ENCODE data around the gene DYRK1B. TPM values are rescaled to one million over a fixed set of nuclear protein-coding genes. Genes with fewer than 3 reads are reported as not detected.
A peak's percentile ranks its signal among the peaks of the same experiment; 100 is the strongest.
"Not testable (repeated sequence)": the region's sequence is repeated elsewhere in the genome, so short reads cannot be mapped to it uniquely, and the experiment has no call there.

DYRK1B gene
- total RNA-seq, 1 experiment from 2014 or later = 322 TPM

DNA sequence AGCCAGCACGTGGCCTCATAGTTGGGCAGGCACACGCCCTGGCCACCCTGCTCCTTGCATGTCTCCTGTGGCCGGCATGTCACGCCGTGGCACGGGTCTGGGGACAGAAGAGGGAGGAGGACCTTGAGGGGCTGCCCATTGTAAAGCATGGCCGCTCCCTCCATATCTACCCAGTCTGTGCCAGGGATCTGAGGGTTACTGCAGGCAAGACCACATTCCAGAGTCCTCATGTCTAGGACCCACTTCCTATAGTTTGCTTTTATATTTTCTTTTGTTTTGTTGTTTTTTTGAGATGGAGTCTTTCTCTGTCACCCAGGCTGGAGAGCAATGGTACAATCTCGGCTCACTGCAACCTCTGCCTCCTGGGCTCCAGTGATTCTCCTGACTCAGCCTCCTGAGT, 45.8 kb upstream of the DYRK1B start:
- intact Hi-C loops (cut with micrococcal nuclease; ENCODE audit: unreplicated experiment); H3K27me3 ChIP-seq (ENCODE audit: control insufficient read depth, insufficient read depth, low read length); H3K9me3 ChIP-seq (ENCODE audit: control insufficient read depth, insufficient read depth, low read depth, low read length); H3K27ac ChIP-seq (ENCODE audit: low read length); H3K36me3 ChIP-seq (ENCODE audit: control insufficient read depth, insufficient read depth, low read length); ATAC-seq; DNase-seq (ENCODE audit: low read depth, low spot score); CTCF ChIA-PET; H3K4me3 ChIP-seq (ENCODE audit: low read depth in 2 of 2, low read length in 2 of 2); BruUV-seq (replicated peaks); H3K4me1 ChIP-seq (ENCODE audit: control insufficient read depth, insufficient read depth, low read length): not testable (repeated sequence)
- in situ Hi-C loops (cut with HindIII; ENCODE audit: low pct_unique_long_range_greater_than_20kb, low sequenced_read_pairs) = loop anchor here (5.0 kb wide), 1 partner anchor 37 kb away; no protein-coding TSS in a partner anchor
- POLR2A ChIA-PET = interaction anchor here (0.9 kb wide), 1 partner anchor 33 kb away, joined by 3 read pairs; the partner anchor contains the start of gene FBL

DNA sequence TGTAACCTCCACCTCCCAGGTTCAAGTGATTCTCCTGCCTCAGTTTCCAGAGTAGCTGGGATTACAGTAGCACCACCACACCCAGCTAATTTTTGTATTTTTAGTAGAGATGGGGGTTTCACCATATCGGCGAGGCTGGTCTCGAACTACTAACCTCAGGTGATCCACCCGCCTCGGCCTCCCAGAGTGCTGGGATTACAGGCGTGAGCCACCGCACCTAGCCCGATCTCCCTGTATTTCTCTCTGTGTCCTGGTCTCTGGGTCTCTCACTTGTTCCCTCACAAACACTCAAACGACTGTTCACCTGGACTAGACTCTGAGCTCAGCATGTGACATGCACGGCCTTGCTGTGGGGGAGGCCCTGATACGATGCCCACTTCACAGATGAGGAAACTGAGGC, 44.9 kb upstream of the DYRK1B start:
- CTCF ChIA-PET = interaction anchor here (0.6 to 2.1 kb wide), 7 partner anchors 19 to 297 kb away, joined by 3 to 11 read pairs (median 5); partner anchors contain the start of gene PSMC4
- BruUV-seq (replicated peaks); H3K4me3 ChIP-seq (ENCODE audit: low read depth in 2 of 2, low read length in 2 of 2): not testable (repeated sequence)

DNA sequence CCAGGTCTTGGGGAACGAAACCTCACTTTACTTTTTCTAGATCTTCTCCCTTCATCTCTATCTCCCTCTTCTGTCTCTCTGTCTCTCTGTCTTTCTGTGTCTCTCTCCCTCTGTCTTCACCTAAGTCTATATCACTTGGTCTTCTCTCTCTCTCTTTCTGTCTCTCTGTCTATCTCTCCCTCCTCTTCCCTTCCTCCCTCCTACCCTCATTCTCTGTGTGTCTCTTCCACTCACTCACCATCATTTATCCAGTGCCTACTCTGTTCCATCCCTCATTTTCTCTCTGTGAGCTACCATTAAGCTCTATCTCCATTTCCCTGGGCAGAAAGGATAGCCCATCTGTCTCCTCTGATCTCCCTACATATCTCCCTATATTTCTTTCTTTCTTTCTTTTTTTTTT, 44.4 kb upstream of the DYRK1B start:
- Histone ChIP-seq H3K9me3 (ENCODE audit: control insufficient read depth, insufficient read depth, low read depth, low read length) (no peaks in the 10 kb centered on the region), H3K27ac (ENCODE audit: low read length) (no peak overlapping the region), H3K36me3 (ENCODE audit: control insufficient read depth, insufficient read depth, low read length) (no peaks in the 10 kb centered on the region), H3K4me1 (ENCODE audit: control insufficient read depth, insufficient read depth, low read length) (no peaks in the 10 kb centered on the region), H3K4me3 (ENCODE audit: low read depth in 2 of 2, low read length in 2 of 2) (no peak overlapping the region), H3K27me3 (ENCODE audit: control insufficient read depth, insufficient read depth, low read length) (no peaks in the 10 kb centered on the region)
- intact Hi-C loops (cut with micrococcal nuclease; ENCODE audit: unreplicated experiment) = no loop called here
- DNase-seq (ENCODE audit: low read depth, low spot score) (no peak), ATAC-seq (no peak)
- in situ Hi-C loops (cut with HindIII; ENCODE audit: low pct_unique_long_range_greater_than_20kb, low sequenced_read_pairs) = no loop called here
- ChIA-PET POLR2A (interaction anchor here (0.5 to 1.4 kb wide), 6 partner anchors 14 to 245 kb away, joined by 4 to 14 read pairs (median 8); partner anchors contain the start of gene PSMC4), CTCF (interaction anchor here (0.6 to 2.1 kb wide), 7 partner anchors 19 to 273 kb away, joined by 3 to 11 read pairs (median 4); partner anchors contain the start of gene PSMC4)
- TF ChIP-seq POLR2AphosphoS5 (IDR thresholded peaks at IDR 0.05; ENCODE audit: low read depth, low read length) (no peak), TCF7L2 (IDR thresholded peaks at IDR 0.05; ENCODE audit: low read depth, low read length) (no peak), SIN3A (IDR thresholded peaks at IDR 0.05; ENCODE audit: borderline replicate concordance, insufficient read depth, low read depth, low read length) (no peak)
- TF ChIP-seq, protein P1, sequence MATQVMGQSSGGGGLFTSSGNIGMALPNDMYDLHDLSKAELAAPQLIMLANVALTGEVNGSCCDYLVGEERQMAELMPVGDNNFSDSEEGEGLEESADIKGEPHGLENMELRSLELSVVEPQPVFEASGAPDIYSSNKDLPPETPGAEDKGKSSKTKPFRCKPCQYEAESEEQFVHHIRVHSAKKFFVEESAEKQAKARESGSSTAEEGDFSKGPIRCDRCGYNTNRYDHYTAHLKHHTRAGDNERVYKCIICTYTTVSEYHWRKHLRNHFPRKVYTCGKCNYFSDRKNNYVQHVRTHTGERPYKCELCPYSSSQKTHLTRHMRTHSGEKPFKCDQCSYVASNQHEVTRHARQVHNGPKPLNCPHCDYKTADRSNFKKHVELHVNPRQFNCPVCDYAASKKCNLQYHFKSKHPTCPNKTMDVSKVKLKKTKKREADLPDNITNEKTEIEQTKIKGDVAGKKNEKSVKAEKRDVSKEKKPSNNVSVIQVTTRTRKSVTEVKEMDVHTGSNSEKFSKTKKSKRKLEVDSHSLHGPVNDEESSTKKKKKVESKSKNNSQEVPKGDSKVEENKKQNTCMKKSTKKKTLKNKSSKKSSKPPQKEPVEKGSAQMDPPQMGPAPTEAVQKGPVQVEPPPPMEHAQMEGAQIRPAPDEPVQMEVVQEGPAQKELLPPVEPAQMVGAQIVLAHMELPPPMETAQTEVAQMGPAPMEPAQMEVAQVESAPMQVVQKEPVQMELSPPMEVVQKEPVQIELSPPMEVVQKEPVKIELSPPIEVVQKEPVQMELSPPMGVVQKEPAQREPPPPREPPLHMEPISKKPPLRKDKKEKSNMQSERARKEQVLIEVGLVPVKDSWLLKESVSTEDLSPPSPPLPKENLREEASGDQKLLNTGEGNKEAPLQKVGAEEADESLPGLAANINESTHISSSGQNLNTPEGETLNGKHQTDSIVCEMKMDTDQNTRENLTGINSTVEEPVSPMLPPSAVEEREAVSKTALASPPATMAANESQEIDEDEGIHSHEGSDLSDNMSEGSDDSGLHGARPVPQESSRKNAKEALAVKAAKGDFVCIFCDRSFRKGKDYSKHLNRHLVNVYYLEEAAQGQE (IDR thresholded peaks at IDR 0.05; ENCODE audit: insufficient read depth in 1 of 2, low read depth in 2 of 2, low read length in 1 of 2) = no peak
- TF ChIP-seq, protein P2, sequence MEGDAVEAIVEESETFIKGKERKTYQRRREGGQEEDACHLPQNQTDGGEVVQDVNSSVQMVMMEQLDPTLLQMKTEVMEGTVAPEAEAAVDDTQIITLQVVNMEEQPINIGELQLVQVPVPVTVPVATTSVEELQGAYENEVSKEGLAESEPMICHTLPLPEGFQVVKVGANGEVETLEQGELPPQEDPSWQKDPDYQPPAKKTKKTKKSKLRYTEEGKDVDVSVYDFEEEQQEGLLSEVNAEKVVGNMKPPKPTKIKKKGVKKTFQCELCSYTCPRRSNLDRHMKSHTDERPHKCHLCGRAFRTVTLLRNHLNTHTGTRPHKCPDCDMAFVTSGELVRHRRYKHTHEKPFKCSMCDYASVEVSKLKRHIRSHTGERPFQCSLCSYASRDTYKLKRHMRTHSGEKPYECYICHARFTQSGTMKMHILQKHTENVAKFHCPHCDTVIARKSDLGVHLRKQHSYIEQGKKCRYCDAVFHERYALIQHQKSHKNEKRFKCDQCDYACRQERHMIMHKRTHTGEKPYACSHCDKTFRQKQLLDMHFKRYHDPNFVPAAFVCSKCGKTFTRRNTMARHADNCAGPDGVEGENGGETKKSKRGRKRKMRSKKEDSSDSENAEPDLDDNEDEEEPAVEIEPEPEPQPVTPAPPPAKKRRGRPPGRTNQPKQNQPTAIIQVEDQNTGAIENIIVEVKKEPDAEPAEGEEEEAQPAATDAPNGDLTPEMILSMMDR (IDR thresholded peaks at IDR 0.05) = no peak
- BruUV-seq (replicated peaks) = no TSS peak

More for the DNA sequence above, 44.9 kb upstream of the DYRK1B start:
- H3K27me3 ChIP-seq (ENCODE audit: control insufficient read depth, insufficient read depth, low read length); H3K36me3 ChIP-seq (ENCODE audit: control insufficient read depth, insufficient read depth, low read length); in situ Hi-C loops (cut with HindIII; ENCODE audit: low pct_unique_long_range_greater_than_20kb, low sequenced_read_pairs); ATAC-seq; H3K4me1 ChIP-seq (ENCODE audit: control insufficient read depth, insufficient read depth, low read length); H3K27ac ChIP-seq (ENCODE audit: low read length); H3K9me3 ChIP-seq (ENCODE audit: control insufficient read depth, insufficient read depth, low read depth, low read length); intact Hi-C loops (cut with micrococcal nuclease; ENCODE audit: unreplicated experiment); DNase-seq (ENCODE audit: low read depth, low spot score): not testable (repeated sequence)
- POLR2A ChIA-PET = interaction anchor here (0.7 to 1.4 kb wide), 4 partner anchors 29 to 245 kb away, joined by 3 to 14 read pairs (median 6); partner anchors contain the start of genes FBL and PSMC4

DNA sequence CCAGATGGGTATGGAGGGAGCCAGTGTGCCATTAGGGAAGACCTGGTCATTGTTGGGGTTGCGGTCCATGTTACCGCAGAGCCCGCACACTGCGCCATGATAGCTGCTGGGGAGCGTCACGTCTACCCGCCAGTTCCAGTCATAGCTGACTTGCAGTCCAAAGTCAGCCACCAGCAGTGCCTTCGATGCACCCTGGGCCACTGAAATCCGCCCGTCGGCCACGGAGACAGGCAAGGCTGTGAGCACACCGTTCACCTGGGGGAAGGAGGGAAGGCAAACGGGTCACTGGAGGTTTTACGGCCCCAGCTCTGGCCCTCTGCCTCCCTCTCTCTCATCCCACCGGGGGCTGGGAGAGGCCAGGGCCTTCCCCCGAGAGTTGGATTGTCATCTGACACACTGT, 44.0 kb upstream of the DYRK1B start:
- H3K4me3 ChIP-seq (ENCODE audit: low read depth in 2 of 2, low read length in 2 of 2); BruUV-seq (replicated peaks); H3K36me3 ChIP-seq (ENCODE audit: control insufficient read depth, insufficient read depth, low read length); DNase-seq (ENCODE audit: low read depth, low spot score); intact Hi-C loops (cut with micrococcal nuclease; ENCODE audit: unreplicated experiment); H3K9me3 ChIP-seq (ENCODE audit: control insufficient read depth, insufficient read depth, low read depth, low read length); H3K27me3 ChIP-seq (ENCODE audit: control insufficient read depth, insufficient read depth, low read length); in situ Hi-C loops (cut with HindIII; ENCODE audit: low pct_unique_long_range_greater_than_20kb, low sequenced_read_pairs); H3K4me1 ChIP-seq (ENCODE audit: control insufficient read depth, insufficient read depth, low read length); H3K27ac ChIP-seq (ENCODE audit: low read length): not testable (repeated sequence)
- CTCF ChIA-PET = interaction anchor here (0.6 to 2.1 kb wide), 7 partner anchors 20 to 273 kb away, joined by 3 to 11 read pairs (median 4); partner anchors contain the start of gene PSMC4
- POLR2A ChIA-PET = interaction anchor here (0.5 to 1.4 kb wide), 5 partner anchors 14 to 124 kb away, joined by 4 to 14 read pairs (median 9); partner anchors contain the start of gene PSMC4
- peak; percentile 0 for ATAC-seq

DNA sequence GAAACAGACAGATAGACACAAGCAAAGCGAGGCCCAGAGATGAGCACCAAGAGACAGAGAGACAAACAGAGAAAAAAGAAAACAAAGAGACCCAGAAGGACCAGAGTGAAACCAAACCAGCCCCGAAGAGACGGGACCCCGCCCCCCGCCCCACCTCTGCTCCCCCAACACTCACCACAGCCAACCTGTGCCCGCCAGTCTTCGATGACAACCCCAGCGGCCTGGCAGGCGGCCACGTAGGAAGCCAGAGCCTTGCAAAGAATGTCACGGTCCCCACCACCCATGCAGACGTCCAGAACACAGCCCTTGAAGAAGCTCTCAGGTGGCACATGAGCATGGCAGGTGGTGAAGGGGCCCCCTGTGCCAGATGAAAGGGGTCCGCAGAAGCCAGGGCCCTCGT, 43.5 kb upstream of the DYRK1B start:
- CTCF ChIA-PET = interaction anchor here (0.6 to 2.1 kb wide), 2 partner anchors 20 to 374 kb away, joined by 4 to 11 read pairs; no protein-coding TSS in a partner anchor

More for the DNA sequence above, 43.5 kb upstream of the DYRK1B start:
- BruUV-seq (replicated peaks); POLR2A ChIA-PET; H3K36me3 ChIP-seq (ENCODE audit: control insufficient read depth, insufficient read depth, low read length); in situ Hi-C loops (cut with HindIII; ENCODE audit: low pct_unique_long_range_greater_than_20kb, low sequenced_read_pairs); H3K4me1 ChIP-seq (ENCODE audit: control insufficient read depth, insufficient read depth, low read length); H3K27ac ChIP-seq (ENCODE audit: low read length); ATAC-seq; H3K4me3 ChIP-seq (ENCODE audit: low read depth in 2 of 2, low read length in 2 of 2); intact Hi-C loops (cut with micrococcal nuclease; ENCODE audit: unreplicated experiment); H3K27me3 ChIP-seq (ENCODE audit: control insufficient read depth, insufficient read depth, low read length); DNase-seq (ENCODE audit: low read depth, low spot score); H3K9me3 ChIP-seq (ENCODE audit: control insufficient read depth, insufficient read depth, low read depth, low read length): not testable (repeated sequence)

All from Panc1 (cell line).